Smooth muscle cell (in vitro differentiated cells): ENCODE data around the gene SLC25A20. TPM values are rescaled to one million over a fixed set of nuclear protein-coding genes. Genes with fewer than 3 reads are reported as not detected.
"Not testable (repeated sequence)": the region's sequence is repeated elsewhere in the genome, so short reads cannot be mapped to it uniquely, and the experiment has no call there.

Experiments used
- DNase-seq: peaks from one replicate; lab custom pipeline; 2025; ENCODE audit not compliant: unreplicated experiment; lab: John Stamatoyannopoulos, UW
- H2AFZ ChIP-seq: fragments of 200-600 bp; sonication (generic); 2 replicates; pipeline ENCODE4 v1.6.0; 2016; ENCODE audit warnings: antibody characterized with exemption, low read depth, mild to moderate bottlenecking
- H3F3A ChIP-seq: fragments of 200-600 bp; sonication (generic); 2 replicates; pipeline ENCODE4 v1.6.0; 2017; ENCODE audit warnings: antibody characterized with exemption, low read depth
- H3K27ac ChIP-seq: fragments of 200-600 bp; sonication (generic); 2 replicates; pipeline ENCODE4 v1.5.1; 2016; ENCODE audit warnings: low read depth, mild to moderate bottlenecking
- H3K27me3 ChIP-seq: fragments of 200-600 bp; sonication (generic); 2 replicates; pipeline ENCODE4 v1.6.1; 2016; ENCODE audit warnings: low read depth, mild to moderate bottlenecking
- H3K36me3 ChIP-seq: fragments of 200-600 bp; sonication (generic); 2 replicates; pipeline ENCODE4 v1.5.1; 2016; ENCODE audit warnings: low read depth
- H3K4me1 ChIP-seq: fragments of 200-600 bp; sonication (generic); 2 replicates; pipeline ENCODE4 v1.5.1; 2016; ENCODE audit warnings: low read depth
- H3K4me2 ChIP-seq: fragments of 200-600 bp; sonication (generic); 2 replicates; pipeline ENCODE4 v1.6.0; 2016; ENCODE audit warnings: mild to moderate bottlenecking
- H3K4me3 ChIP-seq: fragments of 200-600 bp; sonication (generic); 2 replicates; pipeline ENCODE4 v1.5.1; 2016; ENCODE audit warnings: mild to moderate bottlenecking
- H3K79me2 ChIP-seq: fragments of 200-600 bp; sonication (generic); 2 replicates; pipeline ENCODE4 v1.6.0; 2016; ENCODE audit warnings: low read depth, mild to moderate bottlenecking
- H3K9ac ChIP-seq: fragments of 200-600 bp; sonication (generic); 2 replicates; pipeline ENCODE4 v1.6.0; 2016; ENCODE audit warnings: low read depth
- H3K9me3 ChIP-seq: fragments of 200-600 bp; sonication (generic); replicated peaks from 2 replicates; pipeline ENCODE4 v1.5.1; 2016; ENCODE audit warnings: low read depth
- H4K20me1 ChIP-seq: fragments of 200-600 bp; sonication (generic); 2 replicates; pipeline ENCODE4 v1.6.0; 2016; ENCODE audit warnings: low read depth
- WGBS: methylation state at CpG from one replicate; pipeline ENCODE4 v1.1.7; 2016; ENCODE audit warnings: low lambda C conversion rate; 5-methylcytosine and 5-hydroxymethylcytosine counted together
- polyA plus RNA-seq: library from polyadenylated mRNA; unstranded; fragments of >200 nt; fragmentation: Nextera tagmentation; extraction: Ambion mirVana; gene quantifications from 2 replicates; pipeline ENCODE4 v1.2.1, GENCODE V29; 2016
- total RNA-seq: library from RNA; depleted of rRNA; stranded (reverse); fragments of >200 nt; gene quantifications from 2 replicates; pipeline ENCODE4 v1.2.3, GENCODE V29; 2014
- TF ChIP-seq, protein P1 (sequence below): fragments of 200-600 bp; sonication (generic); IDR thresholded peaks from 2 replicates; pipeline ENCODE4 v1.5.1; 2017; ENCODE audit warnings: borderline replicate concordance, mild to moderate bottlenecking, antibody characterized with exemption; ENCODE audit not compliant: insufficient read depth, poor library complexity, severe bottlenecking

Gene SLC25A20
- total and polyA plus RNA-seq, 2 experiments from 2014 or later: 8.9 to 12.1 TPM

DNA sequence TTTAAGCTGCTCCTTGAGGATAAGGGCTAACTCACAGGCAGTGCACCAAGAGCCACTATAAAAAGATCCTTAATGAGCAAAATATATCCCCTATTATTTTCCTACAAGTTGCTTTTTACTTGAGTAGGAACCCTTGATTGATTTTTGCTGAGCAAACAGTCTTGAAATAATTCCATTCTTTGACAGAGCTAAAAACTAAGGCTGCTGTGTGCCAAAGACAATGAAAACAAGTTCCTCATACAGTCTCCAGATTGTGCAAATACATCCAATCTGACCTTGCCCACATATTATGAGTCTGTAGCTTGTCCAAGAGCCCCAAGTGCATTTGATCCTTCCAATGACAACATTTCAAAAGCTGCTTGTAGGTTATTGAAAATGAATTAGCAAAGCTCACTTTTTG lies 66.0 kb downstream of the SLC25A20 start:
- H3K9ac ChIP-seq: no peak overlapping the region
- DNase-seq: no peak
- no peaks in the 10 kb centered on the region for H3F3A ChIP-seq
- H3K36me3 ChIP-seq: no peaks in the 10 kb centered on the region
- peaks cover 59% of the 10 kb centered on the region for H3K79me2 ChIP-seq
- no peaks in the 10 kb centered on the region for H3K9me3 ChIP-seq
- no peak overlapping the region for H2AFZ ChIP-seq
- peaks cover 59% of the 10 kb centered on the region for H4K20me1 ChIP-seq
- H3K27me3 ChIP-seq: no peaks in the 10 kb centered on the region
- no peak overlapping the region for H3K4me3 ChIP-seq
- H3K27ac ChIP-seq: no peak overlapping the region
- no peak overlapping the region for H3K4me2 ChIP-seq
- TF ChIP-seq, protein P1, sequence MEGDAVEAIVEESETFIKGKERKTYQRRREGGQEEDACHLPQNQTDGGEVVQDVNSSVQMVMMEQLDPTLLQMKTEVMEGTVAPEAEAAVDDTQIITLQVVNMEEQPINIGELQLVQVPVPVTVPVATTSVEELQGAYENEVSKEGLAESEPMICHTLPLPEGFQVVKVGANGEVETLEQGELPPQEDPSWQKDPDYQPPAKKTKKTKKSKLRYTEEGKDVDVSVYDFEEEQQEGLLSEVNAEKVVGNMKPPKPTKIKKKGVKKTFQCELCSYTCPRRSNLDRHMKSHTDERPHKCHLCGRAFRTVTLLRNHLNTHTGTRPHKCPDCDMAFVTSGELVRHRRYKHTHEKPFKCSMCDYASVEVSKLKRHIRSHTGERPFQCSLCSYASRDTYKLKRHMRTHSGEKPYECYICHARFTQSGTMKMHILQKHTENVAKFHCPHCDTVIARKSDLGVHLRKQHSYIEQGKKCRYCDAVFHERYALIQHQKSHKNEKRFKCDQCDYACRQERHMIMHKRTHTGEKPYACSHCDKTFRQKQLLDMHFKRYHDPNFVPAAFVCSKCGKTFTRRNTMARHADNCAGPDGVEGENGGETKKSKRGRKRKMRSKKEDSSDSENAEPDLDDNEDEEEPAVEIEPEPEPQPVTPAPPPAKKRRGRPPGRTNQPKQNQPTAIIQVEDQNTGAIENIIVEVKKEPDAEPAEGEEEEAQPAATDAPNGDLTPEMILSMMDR: no peak
- no peaks in the 10 kb centered on the region for H3K4me1 ChIP-seq

DNA sequence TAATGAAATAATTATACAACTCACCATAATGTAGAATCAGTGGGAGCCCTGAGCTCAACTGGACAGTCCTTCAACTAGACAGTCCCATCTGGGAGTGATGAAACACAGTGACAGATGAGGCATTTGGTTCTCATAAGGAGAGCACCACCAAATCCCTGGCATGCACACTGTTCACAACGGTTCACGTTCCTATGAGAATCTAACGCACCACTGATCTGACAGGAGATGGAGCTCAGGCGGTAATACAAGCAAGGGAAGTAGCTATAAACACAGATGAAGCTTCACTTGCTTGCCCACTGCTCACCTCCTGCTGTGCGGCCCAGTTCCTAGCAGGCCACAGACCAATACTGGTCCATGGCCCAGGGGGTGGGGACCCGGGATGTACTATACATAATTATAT lies 68.0 kb downstream of the SLC25A20 start:
- no peaks in the 10 kb centered on the region for H3K4me1 ChIP-seq
- H2AFZ ChIP-seq: no peak overlapping the region
- TF ChIP-seq, protein P1: no peak
- no peaks in the 10 kb centered on the region for H3F3A ChIP-seq
- peaks cover 51% of the 10 kb centered on the region for H3K79me2 ChIP-seq
- no peaks in the 10 kb centered on the region for H3K27me3 ChIP-seq
- H3K9ac ChIP-seq: no peak overlapping the region
- H3K9me3 ChIP-seq: no peaks in the 10 kb centered on the region
- H4K20me1 ChIP-seq: peaks cover 64% of the 10 kb centered on the region
- WGBS: 87% methylated on average over 6 of the region's 6 CpGs
- H3K4me2 ChIP-seq: no peak overlapping the region
- H3K27ac ChIP-seq: no peak overlapping the region
- no peak for DNase-seq
- H3K4me3 ChIP-seq: no peak overlapping the region
- no peaks in the 10 kb centered on the region for H3K36me3 ChIP-seq

DNA sequence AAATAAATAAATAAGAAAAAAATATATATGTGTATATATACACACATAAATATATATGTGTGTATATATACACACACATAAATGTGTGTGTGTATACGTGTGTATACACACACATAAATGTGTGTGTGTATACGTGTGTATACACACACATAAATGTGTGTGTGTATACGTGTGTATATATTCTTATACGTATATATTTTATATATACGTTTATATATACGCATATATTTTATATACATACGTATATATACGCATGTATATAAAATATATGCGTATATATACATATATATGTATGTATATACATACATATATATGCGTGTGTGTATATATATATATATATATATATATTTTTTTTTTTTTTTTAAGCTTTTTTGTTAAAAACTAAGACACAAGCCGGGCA lies 69.2 kb downstream of the SLC25A20 start:
- not testable (repeated sequence) for H3K9ac ChIP-seq, H3K4me1 ChIP-seq, H3K4me2 ChIP-seq, H3K27ac ChIP-seq, H3K9me3 ChIP-seq, H3K36me3 ChIP-seq, DNase-seq, H3F3A ChIP-seq, H3K27me3 ChIP-seq, H3K4me3 ChIP-seq, H2AFZ ChIP-seq
- H4K20me1 ChIP-seq: peaks cover 72% of the 10 kb centered on the region
- 97% methylated on average over 11 of the region's 11 CpGs for WGBS
- peaks cover 55% of the 10 kb centered on the region for H3K79me2 ChIP-seq

DNA sequence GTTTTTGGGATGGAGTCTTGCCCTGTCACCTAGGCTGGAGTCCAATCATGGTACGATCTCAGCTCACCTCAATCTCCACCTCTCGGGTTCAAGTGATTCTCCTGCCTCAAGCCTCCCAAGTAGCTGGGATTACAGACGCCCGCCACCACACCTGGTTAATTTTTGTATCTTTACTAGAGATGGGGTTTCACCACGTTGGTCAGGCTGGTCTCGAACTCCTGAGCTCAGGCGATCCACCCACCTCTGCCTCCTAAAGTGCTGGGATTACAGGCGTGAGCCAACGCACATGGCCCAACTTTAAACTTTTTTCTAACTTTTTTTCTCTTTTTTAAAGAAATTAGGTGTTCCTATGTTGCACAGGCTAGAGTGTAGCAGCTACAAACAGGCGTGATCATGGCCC lies 70.8 kb downstream of the SLC25A20 start:
- not testable (repeated sequence) for H3K27me3 ChIP-seq, H2AFZ ChIP-seq, H3K36me3 ChIP-seq, H3K27ac ChIP-seq, H3K4me1 ChIP-seq, H3K4me2 ChIP-seq, DNase-seq, H3K9me3 ChIP-seq, H3K9ac ChIP-seq, H3K4me3 ChIP-seq, H3F3A ChIP-seq
- peaks cover 79% of the 10 kb centered on the region for H4K20me1 ChIP-seq
- WGBS: 96% methylated on average over 10 of the region's 10 CpGs
- H3K79me2 ChIP-seq: peaks cover 46% of the 10 kb centered on the region

DNA sequence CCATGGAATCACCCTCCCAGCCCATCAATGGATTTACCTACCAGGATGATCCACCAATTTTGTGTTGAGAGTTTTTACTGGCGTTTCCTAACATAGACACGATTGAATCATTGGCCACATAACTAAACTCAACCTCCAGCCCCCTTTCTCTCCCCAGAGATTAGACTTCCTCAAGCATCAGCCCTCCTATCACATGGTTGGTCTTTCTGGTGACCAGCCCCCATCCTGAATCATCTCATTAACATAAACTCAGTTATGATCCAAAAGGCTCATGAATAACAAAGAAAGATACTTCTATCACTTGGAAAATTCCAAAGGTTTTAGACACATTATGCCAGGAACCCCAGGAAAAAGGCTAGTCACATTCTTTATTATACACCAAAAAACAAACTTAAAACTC lies 72.2 kb downstream of the SLC25A20 start:
- TF ChIP-seq, protein P1: no peak
- Histone ChIP-seq H2AFZ (no peak overlapping the region), H3K36me3 (no peaks in the 10 kb centered on the region), H3K9ac (no peak overlapping the region), H3K4me3 (no peak overlapping the region), H3K9me3 (no peaks in the 10 kb centered on the region), H3K27ac (no peak overlapping the region), H3K4me1 (no peaks in the 10 kb centered on the region), H3K4me2 (no peak overlapping the region), H4K20me1 (peaks cover 78% of the 10 kb centered on the region), H3F3A (no peaks in the 10 kb centered on the region), H3K27me3 (no peaks in the 10 kb centered on the region), H3K79me2 (peaks cover 46% of the 10 kb centered on the region)
- 100% methylated on average over 2 of the region's 2 CpGs for WGBS
- no peak for DNase-seq
